SK-N-MC (cell line): ENCODE data around the gene CPHXL.

Experiments
- EZH2 ChIP-seq: fragments of 200-600 bp; sonication (generic); IDR thresholded peaks from one replicate; pipeline ENCODE4 v1.6.1; 2017; ENCODE audit warnings: antibody characterized with exemption
- FOXP2 ChIP-seq: optimal IDR thresholded peaks from 2 replicates; pipeline ENCODE3; 2011; ENCODE audit warnings: mild to moderate bottlenecking, moderate library complexity; ENCODE audit not compliant: insufficient read depth; ENCODE audit errors: extremely low read length, control extremely low read depth
- POLR2AphosphoS5 ChIP-seq: IDR thresholded peaks from 2 replicates; pipeline ENCODE4 v1.6.1; 2012; ENCODE audit warnings: mild to moderate bottlenecking, low read depth, low read length, borderline replicate concordance

GRCh38 chr16:75754141-75754540 lies 27.9 kb upstream of the CPHXL start:
- TF ChIP-seq POLR2AphosphoS5 (no peak), EZH2 (no peak), FOXP2 (no peak)
